Mucosa of rectum (tissue), 2 donors: ENCODE measurements around the gene PDE4DIP.
"Not testable (repeated sequence)": the region's sequence is repeated elsewhere in the genome, so short reads cannot be mapped to it uniquely, and the experiment has no call there.

ENCODE experiments used
- H3K27ac ChIP-seq, 2 donors: one replicate each; pipeline ENCODE4 v1.7.0; 2013; ENCODE audit warnings: inconsistent platforms in 2 of 2, low read depth in 2 of 2, low read length in 2 of 2
- H3K27me3 ChIP-seq, 2 donors: one replicate each; pipeline ENCODE4 v1.7.0; 2013; ENCODE audit warnings: low read length in 2 of 2; ENCODE audit not compliant: control insufficient read depth in 2 of 2, insufficient read depth in 2 of 2
- H3K36me3 ChIP-seq, 2 donors: one replicate each; pipeline ENCODE4 v1.7.0; 2013; ENCODE audit warnings: low read length in 2 of 2; ENCODE audit not compliant: control insufficient read depth in 2 of 2, insufficient read depth in 2 of 2
- H3K4me1 ChIP-seq, 2 donors: one replicate each; pipeline ENCODE4 v1.7.0; 2013; ENCODE audit warnings: low read length in 2 of 2, mild to moderate bottlenecking in 1 of 2; ENCODE audit not compliant: control insufficient read depth in 2 of 2, insufficient read depth in 2 of 2
- H3K4me3 ChIP-seq, 2 donors: one replicate each; pipeline ENCODE4 v1.7.0; 2013; ENCODE audit warnings: low read length in 2 of 2
- H3K9ac ChIP-seq, 2 donors: one replicate each; pipeline ENCODE4 v1.7.0; 2013; ENCODE audit warnings: low read length in 2 of 2, low read depth in 1 of 2, mild to moderate bottlenecking in 1 of 2
- H3K9me3 ChIP-seq, 2 donors: one replicate each; pipeline ENCODE4 v1.7.0; 2013; ENCODE audit warnings: low read length in 2 of 2; ENCODE audit not compliant: control insufficient read depth in 2 of 2
- donor health status: healthy.
- donor health status: Normal muscosa, but diverticular disease.

The PDE4DIP gene

DNA sequence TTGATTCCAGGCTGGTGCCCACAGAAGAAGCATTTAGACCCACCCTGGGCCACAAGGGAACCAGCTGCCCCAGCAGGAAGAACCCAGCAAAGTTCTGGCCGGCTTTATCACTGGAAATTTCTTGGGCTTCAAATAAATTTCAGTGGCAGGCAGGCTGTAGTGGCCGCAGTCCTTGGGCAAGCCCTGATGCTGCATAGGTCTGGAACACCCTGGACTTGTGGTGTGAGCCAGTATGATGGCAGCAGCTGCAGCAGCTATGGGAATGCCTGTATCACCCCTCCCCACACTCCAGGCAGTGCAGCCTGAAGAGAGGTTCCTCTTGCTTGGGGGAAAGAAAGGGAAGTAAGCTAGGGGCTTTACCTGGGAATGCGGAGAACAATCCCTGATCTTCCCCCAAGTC, 189.7 kb downstream of the PDE4DIP start:
- not testable (repeated sequence) for H3K27ac ChIP-seq, H3K4me1 ChIP-seq, H3K27me3 ChIP-seq, H3K36me3 ChIP-seq, H3K9ac ChIP-seq, H3K9me3 ChIP-seq, H3K4me3 ChIP-seq

DNA sequence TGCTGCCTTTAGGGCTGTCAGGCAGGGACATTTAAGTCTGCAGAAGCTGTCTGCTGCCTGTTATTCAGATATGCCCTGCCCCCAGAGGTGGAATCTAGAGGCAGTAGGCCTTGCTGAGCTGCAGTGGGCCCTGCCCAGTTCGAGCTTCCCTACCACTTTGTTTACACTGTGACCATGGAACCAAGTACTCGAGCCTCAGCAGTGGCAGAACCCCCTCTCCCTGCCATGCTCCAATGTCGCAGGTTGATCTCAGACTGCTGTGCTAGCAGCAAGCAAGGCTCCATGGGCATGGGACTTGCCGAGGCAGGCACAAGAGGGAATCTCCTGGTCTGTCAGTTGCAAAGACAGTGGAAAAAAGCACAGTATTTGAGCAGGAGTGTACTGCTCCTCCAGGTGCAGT, 198.8 kb downstream of the PDE4DIP start:
- not testable (repeated sequence) for H3K9me3 ChIP-seq, H3K4me1 ChIP-seq, H3K36me3 ChIP-seq

DNA sequence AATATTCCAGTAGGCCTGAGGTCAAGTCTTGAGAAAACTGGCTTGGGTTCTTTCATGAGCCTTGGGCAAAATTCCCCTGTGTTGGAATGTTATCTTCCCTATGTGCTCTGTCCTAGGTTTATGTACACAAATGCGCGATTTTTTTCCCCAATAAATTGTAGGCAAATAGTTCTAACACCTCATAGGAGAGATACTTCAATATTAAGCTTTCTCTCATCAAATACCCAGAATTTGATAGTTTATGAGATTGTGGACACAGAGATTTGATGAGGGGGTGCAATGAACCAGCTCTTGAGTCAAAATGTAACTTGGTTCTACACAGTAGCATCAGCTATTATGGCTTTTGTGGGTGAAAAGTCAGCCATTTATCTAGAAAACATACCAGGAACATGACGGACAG, 220.4 kb downstream of the PDE4DIP start:
- H3K9me3 ChIP-seq, H3K4me1 ChIP-seq, H3K36me3 ChIP-seq, H3K27ac ChIP-seq, H3K27me3 ChIP-seq, H3K9ac ChIP-seq, H3K4me3 ChIP-seq: not testable (repeated sequence)

More for the DNA sequence above, 198.8 kb downstream of the PDE4DIP start:
- not testable (repeated sequence) for H3K4me3 ChIP-seq, H3K9ac ChIP-seq, H3K27ac ChIP-seq, H3K27me3 ChIP-seq

DNA sequence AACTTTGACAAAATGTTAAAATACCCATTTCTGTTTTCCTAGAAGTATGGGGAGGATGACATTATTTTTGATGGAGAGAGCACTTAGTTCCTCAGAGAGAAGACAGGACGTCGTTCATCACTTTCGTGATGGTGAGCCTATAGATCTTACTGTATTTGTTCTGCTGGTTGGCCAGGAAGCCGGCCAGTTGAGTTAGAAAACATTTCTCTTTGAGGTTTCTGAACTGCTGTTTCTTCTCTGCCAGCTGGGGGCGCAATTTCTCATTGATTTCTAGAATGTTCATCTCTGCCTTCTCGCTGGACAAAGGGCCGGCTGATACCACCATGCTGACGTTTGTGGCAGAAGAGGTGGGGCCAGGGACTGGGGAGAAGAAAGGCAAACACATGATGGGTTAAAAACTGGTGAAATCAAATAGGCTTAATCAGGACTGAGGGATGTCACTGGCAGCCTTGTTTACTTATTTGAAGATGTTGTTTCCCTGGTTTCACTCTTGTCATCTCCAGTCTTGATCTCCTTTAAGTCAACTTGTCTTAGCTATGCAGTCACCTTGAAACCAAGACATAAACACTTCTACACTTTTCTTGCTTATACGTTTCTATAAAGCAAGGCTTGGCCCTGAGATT, 231.4 kb downstream of the PDE4DIP start:
- not testable (repeated sequence) for H3K4me1 ChIP-seq, H3K27ac ChIP-seq, H3K9me3 ChIP-seq, H3K27me3 ChIP-seq, H3K9ac ChIP-seq, H3K4me3 ChIP-seq, H3K36me3 ChIP-seq
